HL-60 (cell line): ENCODE data around the gene MFAP5.

Experiments
- SPI1 ChIP-seq: IDR thresholded peaks from 2 replicates; pipeline ENCODE4 v1.6.1; 2012; ENCODE audit warnings: low read depth, mild to moderate bottlenecking, borderline replicate concordance
- TF ChIP-seq, protein P1 (sequence below): IDR thresholded peaks from one replicate; pipeline ENCODE4 v1.5.1; 2011; ENCODE audit warnings: low read length, control low read depth, inconsistent platforms; ENCODE audit not compliant: insufficient read depth
- TF ChIP-seq, protein P2 (sequence below): IDR thresholded peaks from 2 replicates; pipeline ENCODE4 v1.6.1; 2012; ENCODE audit warnings: low read depth; ENCODE audit not compliant: insufficient replicate concordance

DNA sequence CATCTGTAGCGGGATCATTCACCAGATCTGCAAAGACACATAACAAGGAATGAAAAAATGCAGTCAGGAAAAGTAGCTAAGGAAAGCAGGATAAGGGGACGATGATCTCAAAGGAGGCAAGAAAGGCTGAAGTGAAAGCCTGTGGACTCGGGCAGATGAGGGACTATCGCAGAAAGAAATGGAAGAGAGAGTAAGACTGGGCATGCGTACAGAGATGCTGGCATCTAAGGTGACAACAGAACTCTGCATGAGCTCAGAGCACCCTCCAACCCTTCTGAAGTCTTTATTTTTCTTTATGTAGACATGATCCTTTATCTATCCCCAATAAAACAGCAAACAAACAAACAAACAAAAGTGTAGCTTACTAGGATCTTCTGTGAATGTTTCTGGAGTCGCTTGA is 7.2 kb downstream of the MFAP5 start:
- no peak for TF ChIP-seq SPI1
- TF ChIP-seq, protein P1, sequence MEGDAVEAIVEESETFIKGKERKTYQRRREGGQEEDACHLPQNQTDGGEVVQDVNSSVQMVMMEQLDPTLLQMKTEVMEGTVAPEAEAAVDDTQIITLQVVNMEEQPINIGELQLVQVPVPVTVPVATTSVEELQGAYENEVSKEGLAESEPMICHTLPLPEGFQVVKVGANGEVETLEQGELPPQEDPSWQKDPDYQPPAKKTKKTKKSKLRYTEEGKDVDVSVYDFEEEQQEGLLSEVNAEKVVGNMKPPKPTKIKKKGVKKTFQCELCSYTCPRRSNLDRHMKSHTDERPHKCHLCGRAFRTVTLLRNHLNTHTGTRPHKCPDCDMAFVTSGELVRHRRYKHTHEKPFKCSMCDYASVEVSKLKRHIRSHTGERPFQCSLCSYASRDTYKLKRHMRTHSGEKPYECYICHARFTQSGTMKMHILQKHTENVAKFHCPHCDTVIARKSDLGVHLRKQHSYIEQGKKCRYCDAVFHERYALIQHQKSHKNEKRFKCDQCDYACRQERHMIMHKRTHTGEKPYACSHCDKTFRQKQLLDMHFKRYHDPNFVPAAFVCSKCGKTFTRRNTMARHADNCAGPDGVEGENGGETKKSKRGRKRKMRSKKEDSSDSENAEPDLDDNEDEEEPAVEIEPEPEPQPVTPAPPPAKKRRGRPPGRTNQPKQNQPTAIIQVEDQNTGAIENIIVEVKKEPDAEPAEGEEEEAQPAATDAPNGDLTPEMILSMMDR, result no peak
- TF ChIP-seq, protein P2, sequence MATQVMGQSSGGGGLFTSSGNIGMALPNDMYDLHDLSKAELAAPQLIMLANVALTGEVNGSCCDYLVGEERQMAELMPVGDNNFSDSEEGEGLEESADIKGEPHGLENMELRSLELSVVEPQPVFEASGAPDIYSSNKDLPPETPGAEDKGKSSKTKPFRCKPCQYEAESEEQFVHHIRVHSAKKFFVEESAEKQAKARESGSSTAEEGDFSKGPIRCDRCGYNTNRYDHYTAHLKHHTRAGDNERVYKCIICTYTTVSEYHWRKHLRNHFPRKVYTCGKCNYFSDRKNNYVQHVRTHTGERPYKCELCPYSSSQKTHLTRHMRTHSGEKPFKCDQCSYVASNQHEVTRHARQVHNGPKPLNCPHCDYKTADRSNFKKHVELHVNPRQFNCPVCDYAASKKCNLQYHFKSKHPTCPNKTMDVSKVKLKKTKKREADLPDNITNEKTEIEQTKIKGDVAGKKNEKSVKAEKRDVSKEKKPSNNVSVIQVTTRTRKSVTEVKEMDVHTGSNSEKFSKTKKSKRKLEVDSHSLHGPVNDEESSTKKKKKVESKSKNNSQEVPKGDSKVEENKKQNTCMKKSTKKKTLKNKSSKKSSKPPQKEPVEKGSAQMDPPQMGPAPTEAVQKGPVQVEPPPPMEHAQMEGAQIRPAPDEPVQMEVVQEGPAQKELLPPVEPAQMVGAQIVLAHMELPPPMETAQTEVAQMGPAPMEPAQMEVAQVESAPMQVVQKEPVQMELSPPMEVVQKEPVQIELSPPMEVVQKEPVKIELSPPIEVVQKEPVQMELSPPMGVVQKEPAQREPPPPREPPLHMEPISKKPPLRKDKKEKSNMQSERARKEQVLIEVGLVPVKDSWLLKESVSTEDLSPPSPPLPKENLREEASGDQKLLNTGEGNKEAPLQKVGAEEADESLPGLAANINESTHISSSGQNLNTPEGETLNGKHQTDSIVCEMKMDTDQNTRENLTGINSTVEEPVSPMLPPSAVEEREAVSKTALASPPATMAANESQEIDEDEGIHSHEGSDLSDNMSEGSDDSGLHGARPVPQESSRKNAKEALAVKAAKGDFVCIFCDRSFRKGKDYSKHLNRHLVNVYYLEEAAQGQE, result no peak
